Suppressor macrophage (primary cell): Measurements from ENCODE around the gene PAM.
"Not testable (repeated sequence)": the region's sequence is repeated elsewhere in the genome, so short reads cannot be mapped to it uniquely, and the experiment has no call there.

Source experiments
- DNase-seq, 4 experiments: peaks; one replicate each; pipeline ENCODE4 v3.0.0-alpha.2; 2020 to 2022

PAM gene

DNA sequence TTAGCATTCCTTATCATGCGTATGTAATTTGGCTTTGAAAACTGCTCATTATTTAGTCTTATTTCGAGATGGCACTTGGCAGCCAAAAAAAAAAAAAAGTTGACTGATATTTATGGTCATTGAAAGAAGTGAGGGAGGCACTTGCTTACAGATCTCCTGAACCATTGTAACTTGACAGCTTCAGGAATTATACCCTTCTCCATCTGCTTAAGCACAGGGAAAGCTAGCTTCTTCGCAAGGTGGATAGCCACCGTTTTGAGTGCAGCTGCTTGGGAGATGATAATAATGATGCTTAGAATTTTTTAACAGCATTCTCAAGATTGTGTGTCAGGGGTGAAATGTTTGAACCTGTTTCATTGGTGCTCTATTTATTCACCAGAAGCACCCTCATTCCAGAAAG, 248.8 kb downstream of the PAM start:
- no peak for DNase-seq

DNA sequence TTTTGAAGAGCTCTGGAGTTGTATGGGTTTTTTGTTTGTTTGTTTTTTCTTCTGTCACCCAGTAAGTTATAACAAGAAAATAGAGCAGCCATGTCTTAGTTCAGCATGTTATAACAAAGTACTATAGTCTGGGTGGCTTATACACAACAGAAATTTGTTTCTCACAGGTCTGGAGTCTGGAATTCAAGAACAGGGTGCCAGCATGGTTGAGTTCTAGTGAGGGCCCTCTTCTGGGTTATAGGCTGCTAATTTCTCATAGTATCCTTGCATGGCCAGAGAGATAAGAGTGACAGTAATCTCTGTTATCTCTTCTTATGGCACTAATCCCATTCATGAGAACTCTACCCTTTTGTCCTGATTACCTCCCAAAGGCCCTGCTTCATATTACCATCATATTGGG, 250.2 kb downstream of the PAM start:
- DNase-seq, result no peak

DNA sequence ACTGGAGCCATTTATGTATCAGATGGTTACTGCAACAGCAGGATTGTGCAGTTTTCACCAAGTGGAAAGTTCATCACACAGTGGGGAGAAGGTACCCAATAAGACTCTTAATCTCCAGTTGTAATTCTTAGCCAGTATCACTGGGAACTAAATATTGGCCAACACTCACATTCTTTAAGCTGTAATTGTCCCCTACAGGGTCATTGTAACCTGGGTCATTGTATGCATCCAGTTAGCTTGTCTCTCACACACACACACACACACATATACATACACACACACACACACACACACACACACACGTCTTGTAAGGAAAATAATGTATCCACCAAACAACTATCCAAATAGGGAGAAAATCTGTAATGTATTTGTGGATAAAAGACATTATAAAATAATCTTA, 251.8 kb downstream of the PAM start:
- DNase-seq, result no peak

DNA sequence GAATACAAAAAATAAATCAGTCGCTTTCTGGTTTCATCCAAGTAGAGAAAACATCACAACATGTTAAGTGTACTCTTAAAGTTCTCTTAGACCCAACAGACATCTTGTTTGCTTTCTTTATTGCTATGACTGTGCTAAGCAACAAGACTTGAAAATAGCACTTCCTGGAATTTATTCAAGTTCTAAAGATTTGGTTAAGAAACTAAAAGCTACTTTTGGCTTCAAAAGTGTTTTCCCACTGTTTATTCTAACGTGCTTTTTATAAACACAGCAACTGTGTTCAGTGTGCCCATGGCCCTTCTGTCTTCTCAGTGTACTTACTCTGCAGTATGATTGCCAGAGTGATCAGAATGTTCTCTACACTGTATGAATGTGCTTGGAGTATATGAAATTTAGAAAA, 255.1 kb downstream of the PAM start:
- DNase-seq, result no peak

DNA sequence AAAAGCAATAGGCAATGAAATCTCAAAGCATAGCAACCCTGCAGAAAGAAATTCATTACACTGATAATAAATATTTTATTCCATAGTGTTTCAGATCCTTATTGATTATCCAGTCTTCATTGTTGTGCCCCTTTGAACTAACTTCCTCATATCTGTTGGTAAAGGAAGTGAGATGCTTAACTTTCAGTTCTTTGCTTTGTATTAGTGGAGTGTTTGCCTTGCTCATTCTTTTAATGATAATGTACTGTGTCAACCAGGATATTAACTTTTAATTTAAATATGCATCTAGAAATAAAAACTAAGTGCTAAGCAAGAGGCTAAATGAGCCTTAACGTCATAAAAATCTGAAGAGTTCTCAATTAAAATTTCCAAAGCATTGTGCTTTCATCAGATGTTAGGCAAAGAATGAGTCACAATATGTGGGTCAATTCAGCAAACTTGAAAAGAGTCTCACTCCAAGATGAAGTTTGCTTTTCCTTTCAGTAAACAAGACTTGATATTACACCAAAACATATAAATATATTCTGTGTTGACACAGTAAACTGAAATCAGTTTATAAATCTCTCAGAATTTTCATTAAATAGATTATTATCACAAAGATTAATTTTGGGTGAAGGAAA, 258.9 kb downstream of the PAM start:
- DNase-seq, result peak in 1 of 4 experiments; percentile 8

DNA sequence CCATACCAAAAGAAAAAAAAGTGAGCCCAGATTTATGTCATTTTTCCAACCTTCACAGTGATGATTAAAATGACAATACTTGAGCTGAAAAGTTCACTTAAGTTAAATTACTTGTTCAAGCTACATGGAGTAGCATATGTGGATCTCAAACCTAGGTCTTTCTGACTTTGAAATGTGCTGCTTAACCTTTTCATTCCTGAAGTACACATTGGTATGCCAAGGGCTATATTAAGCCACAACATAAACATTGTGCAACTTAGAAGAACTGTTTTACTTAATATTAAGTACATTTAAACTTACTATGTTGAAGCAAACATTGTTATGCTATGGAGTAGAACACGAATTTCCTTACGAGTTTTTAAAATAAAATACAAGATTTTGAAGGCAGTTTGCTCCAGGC, 259.9 kb downstream of the PAM start:
- DNase-seq, result no peak

DNA sequence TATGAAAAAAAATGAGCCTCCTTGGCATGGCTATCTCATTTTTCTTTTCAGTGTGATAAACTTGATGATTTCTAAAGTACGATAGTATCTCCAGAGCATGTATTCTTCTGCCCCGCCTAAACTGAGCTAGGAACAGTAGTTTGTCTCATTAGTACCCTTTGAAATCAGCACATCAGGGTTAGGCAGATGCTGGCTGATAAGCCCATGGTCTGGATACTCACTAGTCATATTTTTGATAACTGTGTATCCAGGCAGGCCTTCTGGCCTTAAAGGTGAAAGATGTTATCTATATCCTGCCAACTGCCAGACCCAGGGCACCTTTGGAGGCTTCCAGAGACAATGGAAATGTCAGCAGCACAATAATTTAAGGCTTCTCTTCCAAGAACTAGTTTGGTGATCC, 261.1 kb downstream of the PAM start:
- DNase-seq, result no peak

DNA sequence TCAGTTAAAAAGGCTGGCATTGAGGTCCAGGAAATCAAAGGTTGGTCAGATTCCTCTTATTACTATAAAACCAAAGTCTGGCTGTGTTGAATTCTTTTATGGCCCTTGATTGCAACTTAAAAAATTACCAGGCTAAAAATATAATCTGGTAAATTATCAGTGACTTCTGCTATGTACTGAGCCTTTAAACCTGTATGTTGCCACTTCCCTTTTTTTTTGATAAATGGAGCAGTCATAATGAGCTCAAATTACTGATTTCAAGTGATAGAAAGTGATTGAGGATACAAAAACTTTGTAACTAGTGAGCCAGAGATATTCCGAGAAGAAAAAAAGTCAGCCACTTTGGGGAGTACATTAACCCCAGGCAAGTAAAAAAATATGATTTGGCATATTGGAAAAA, 264.7 kb downstream of the PAM start:
- no peak for DNase-seq

DNA sequence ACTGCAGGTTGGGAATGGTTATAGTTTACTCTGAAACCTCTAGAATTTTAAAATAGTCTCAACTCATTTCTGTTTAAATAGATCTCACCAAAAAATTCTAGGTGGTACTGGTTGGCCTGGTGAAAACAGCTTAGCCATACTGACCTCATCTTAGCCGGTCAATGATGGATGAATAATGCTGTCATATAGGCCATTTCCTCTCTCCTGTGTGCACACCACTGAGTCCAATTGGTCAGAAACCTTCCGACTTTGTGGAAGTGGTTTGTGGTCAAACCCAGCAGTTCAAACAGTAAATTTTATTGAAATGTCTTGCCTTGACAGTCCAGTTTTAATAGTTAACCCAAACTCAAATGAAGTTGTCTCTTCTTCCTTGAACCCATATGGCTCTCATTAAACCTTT, 266.2 kb downstream of the PAM start:
- DNase-seq, result peak in 3 of 4 experiments; percentile 4 to 12 (median 9)

DNA sequence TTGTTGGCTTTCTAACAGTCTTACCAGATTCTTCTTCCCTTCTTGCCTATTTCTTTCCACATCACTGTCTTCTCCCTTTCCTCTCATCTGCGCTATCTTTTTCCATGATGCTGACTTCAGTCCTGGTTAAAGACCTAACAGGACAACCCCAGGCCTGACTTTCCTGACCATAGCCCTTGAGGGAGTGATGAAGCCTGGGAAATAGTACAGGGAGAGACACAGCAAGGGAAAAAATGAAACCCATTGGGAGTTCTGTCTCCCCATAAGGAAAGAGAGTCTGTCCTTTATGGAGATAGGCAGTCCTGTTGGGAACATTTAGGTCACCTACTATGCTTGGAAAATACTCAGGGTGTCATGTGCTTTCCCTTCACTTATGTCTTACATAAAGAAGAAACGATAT, 272.2 kb downstream of the PAM start:
- DNase-seq, result no peak

DNA sequence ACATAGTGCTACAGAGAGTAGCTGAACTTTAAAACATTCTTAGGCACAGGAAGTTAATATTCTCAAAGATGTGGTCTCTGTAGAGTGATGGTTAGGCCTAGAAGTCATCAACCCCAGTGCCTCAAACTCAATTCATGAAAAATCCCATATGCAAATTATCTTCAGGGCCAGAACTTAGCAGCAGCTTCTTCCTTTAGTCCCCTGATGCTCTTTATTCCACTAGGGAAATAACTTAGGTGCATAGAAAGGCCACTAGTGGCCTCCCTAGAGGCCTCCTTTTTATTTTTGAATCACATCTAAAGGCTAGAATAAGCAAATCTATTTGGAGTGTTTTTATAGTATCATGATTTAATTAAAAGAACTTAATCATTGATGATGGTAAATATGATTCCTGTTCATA, 276.5 kb downstream of the PAM start:
- no peak for DNase-seq

DNA sequence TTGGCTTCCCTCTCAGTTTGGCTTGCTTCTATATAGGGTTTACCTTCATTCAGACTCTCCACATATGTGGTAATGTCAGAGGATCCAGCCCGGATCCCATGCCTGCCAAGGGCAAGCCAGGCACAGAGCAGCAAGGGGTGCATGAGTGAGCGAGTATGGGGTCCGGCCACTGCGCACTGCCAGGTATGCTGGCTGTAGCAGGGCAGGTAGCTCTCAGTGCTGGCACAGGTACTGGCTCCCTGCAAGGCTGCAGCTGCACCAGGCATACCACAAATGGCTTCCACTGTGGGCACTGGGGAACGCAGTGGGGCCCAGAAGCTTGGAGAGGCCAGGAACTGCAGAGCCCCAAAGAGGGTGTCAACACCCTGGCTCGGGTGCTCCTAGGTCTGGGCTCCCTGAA, 278.6 kb downstream of the PAM start:
- DNase-seq, result no peak

DNA sequence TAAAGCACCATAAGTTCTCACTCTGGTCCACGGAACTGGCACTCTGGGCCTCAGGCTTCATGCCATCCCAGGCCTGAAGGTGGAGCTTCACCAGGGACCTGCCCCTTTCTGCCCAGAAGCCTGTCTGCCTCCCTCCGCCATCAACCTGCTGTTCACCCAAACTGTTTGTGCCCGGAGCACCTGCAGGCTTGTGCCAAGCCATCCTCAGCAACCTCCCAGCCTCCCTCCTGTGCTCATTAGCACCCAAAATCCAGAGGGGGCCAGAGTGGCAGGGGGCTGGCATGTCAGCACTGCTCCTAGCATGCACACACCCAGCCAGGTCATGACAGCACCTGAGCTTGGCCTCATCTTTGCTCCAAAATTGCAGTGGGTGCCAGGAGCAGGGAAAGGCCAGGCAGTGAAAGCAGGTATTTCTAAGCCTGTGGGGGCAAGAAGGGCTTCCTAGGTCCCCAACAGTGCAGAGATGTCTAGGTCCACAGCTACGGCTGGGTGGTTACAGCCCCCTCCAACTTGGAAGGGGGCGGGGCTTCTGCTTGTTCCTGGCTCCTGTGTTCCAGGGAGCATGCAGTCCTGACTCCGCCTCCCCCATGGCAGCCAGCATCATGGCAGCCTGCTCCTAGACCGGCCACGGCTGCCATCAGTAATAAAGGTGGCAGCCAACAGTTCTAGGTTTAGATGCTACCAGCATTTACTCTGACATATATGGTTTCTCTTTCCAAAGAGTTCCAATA, 279.7 kb downstream of the PAM start:
- no peak for DNase-seq

DNA sequence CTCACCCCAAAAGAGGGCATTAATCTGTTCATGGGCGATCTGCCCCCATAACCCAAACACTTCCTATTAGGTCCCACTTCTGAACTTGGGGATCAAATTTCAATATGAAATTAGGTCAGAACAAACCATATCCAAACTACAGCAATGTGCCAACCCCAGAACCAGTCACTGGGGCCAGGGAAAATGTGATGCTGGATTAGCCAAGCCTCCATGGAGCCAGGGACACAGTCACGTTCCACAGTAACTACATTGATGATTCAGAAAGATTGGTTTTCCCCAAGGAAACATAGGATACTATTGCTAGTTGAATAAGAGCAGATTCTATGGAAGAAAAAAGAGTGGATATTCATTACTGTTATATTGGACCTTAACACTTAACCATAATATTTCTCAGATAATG, 280.6 kb downstream of the PAM start:
- no peak for DNase-seq

DNA sequence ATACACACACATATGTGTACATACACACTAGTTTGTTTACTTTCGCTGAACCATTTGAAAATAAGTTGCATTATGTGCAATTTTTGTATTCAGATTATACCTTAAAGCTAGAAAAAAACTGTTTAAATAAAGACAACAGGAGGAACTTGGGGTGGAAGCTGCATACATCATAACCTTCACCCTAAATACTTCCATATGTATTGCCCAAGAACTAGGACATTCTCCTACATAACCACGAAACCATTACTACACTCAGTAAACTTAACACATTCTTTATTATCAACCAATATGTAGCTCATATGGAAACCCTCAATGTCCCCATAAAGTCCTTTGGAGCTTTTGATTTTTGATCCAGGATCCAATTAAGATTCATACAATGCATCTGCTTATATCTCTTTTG, 281.5 kb downstream of the PAM start:
- DNase-seq, result no peak

DNA sequence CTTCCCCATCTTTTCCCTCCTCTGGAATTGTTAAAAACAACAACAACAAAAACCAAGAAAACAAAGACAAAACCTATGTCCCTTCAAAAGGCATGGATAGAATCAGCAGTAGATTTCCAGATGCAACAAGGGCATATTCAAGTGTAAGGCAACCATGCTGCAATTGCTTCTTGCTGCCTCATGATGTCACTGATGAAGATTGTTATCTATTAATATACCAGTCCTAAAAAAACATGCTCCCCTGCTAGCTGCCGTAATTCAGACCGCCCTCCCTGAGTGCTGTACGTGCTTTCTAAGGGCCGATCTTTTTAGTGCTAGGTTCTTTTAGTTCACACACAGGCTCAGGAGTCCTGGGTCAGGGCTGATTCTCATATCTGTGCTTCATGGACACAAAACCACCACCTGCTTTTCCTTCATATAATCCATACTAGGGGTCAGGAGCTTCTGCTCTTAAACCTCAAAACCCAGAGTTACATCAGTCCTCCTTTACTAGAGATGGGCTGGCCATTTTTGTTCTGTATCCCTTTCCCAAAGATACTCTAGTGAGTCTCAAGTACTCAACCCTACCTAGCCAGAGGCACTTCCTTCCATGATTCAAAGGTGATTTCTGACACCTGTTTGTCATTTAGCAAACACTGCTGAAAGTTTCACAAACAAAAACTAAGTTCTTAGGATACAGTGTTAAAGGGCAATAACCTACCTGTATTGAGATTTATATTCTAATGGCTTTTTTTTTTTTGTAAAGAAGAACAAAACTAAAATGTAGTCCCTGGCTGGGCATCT, 282.8 kb downstream of the PAM start:
- DNase-seq, result no peak

DNA sequence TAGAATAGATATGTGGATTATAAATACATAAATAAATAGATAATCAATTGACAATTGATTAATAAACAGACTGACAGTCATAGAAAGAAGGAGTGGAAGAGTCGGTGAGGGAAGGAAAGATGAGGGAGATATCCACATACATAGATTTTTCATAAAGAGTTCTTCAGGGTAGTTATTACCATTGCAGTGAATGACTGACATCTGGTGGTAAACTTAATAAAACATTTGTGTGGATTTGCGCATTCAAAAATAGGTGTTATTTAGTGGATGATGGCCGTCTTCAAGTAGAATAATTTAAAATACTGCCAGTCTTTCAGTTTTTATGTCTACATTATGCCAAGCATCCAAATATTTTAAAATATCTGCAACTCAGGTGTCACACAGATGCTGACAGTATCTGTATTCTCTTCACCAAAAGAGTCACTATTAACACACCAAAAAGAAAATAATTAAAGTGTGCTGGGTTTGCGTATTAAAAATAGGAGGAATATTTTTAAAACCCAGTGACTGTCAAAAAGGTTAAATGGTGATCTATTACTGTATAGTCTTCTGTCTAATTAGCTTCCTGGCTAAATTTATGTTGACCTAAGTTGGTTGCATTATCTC, 286.1 kb downstream of the PAM start:
- peak in 3 of 4 experiments; percentile 25 to 58 (median 52) for DNase-seq

DNA sequence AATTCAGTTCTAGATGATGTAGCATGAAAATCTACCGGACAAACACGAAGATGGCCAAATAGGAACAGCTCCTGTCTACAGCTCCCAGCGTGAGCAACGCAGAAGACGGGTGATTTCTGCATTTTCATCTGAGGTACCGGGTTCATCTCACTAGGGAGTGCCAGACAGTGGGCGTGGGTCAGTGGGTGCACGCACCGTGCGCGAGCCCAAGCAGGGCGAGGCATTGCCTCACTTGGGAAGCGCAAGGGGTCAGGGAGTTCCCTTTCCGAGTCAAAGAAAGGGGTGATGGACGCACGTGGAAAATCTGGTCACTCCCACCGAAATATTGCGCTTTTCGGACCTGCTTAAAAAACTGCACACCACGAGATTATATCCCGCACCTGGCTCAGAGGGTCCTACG, 291.6 kb downstream of the PAM start:
- DNase-seq, result not testable (repeated sequence)

DNA sequence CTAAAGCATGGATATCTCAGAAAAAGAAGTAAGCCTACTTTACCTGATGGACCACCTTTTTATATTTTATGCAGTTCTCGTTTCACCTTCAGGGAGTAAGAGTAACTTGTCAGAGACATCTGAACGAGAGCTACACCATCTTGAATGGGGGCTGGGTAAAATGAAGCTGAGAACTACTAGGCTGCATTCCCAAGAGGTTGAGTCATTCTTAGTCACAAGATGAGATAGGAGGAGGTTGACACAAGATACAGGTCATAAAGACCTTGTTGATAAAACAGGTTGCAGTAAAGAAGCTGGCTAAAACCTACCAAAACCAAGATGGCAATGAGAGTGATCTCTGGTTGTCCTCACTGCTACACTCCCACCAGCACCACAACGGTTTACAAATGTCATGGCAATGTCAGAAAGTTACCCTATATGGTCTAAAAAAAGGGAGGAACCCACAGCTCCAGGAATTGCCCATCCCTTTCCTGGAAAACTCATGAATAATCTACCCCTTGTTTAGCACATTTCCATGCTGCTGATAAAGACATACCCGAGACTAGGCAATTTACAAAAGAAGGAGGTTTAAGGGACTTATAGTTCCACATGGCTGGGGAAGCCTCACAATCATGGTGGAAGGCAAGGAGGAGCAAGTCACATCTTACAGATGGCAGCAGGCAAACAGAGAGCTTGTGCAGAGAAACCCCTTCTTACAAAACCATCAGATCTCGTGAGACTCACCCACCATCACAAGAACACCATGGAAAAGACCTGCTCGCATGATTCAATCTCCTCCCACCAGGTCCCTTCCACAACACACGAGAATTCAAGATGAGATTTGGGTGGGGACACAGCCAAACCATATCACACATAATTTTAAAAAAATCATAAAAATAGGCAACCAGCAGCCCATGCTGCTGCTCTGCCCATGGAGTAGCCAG, 302.4 kb downstream of the PAM start:
- DNase-seq, result no peak

DNA sequence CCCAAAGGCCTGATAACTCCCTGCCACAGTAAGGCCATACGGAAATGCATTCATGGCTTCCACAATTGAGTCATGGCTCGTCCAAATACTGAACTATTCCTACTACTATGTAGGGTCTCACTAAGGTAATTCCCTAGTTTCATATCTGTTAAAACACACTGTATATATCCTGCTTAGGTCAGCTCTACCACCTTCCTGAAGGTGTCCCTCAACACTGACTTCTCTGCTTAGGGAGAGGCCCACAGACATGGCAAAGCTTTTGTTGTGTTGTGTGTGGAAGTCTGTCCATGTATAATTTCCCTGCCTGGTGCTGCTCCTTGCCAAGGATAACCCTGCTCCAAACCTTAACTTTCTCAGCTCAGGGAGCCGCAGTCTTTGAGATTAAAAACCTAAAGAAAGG, 304.4 kb downstream of the PAM start:
- DNase-seq, result no peak

DNA sequence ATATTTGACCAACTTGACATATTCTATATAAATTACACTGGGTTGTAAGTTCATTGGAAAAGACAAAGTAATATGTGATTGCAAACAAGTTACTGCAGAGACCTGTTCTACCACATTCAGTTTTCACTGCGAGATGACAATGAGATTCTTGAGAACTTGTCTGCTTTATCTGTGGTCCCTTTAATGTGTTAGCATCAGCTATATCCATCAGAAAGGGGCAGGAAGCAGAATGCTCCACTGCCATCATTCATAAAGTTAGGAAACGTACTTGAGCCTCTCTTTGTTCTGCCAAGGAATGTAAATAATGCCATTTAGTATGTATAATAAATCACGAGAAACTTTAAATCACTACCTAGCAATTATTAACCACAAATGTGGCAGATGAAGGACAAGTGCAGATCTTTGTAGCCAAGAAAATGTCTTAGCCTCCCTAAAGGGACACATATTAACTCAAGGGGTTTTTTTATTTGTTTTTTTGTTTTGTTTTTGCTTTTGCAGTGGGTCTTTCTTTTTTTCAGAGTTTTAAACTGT, 305.4 kb downstream of the PAM start:
- no peak for DNase-seq

DNA sequence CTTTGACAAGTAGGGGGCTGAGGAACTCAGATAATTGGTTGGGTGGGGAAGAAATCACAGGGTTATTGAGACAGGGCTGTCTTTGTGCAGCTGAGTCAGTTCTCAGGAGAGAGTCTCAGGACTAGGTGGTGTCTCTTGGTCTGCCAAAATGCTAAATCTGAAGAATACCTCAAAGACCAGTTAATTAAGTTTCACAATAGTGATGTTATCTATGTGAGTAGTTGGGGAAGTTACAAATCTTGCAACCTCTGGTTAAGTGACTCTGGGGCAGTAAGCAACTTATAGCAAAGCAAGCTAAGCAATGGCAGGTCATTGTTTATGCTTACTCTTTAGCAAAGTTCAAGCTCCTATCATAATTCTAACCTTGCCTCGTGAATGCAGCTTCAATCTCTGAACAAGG, 311.2 kb downstream of the PAM start:
- peak in 1 of 4 experiments; percentile 1 for DNase-seq
